Measurements from ENCODE around the gene HSD17B2. TPM values are rescaled to one million over a fixed set of nuclear protein-coding genes. Genes with fewer than 3 reads are reported as not detected.

The HSD17B2 gene
- total RNA-seq, 1 experiment from 2014 or later, result 0.55 TPM

- Mint-ChIP-seq H3K9me3 (peaks cover 31% of the 10 kb centered on the region), H3K27ac (no peak overlapping the region), H3K4me3 (no peak overlapping the region), H3K36me3 (peaks cover 26% of the 10 kb centered on the region), H3K27me3 (ENCODE audit: low read depth) (peaks cover 7% of the 10 kb centered on the region), H3K4me1 (peaks cover 21% of the 10 kb centered on the region)
- TF ChIP-seq ZBTB21 (CRISPR knock-in tag; IDR thresholded peaks at IDR 0.05; ENCODE audit: borderline replicate concordance) (no peak), NR1H2 (CRISPR knock-in tag; IDR thresholded peaks at IDR 0.05) (no peak), SMAD3 (CRISPR knock-in tag; IDR thresholded peaks at IDR 0.05; ENCODE audit: borderline replicate concordance) (no peak), E2F1 (CRISPR knock-in tag; IDR thresholded peaks at IDR 0.05) (no peak), CBFB (CRISPR knock-in tag; IDR thresholded peaks at IDR 0.05; ENCODE audit: low read depth) (no peak), JUN (CRISPR knock-in tag; IDR thresholded peaks at IDR 0.05) (no peak), HMGA2 (CRISPR knock-in tag; IDR thresholded peaks at IDR 0.05) (no peak), ZNF425 (CRISPR knock-in tag; conservative IDR thresholded peaks at IDR 0.05) (no peak), ZNF138 (CRISPR knock-in tag; conservative IDR thresholded peaks at IDR 0.05) (no peak), ZNF423 (CRISPR knock-in tag; IDR thresholded peaks at IDR 0.05) (no peak), ZNF396 (CRISPR knock-in tag; IDR thresholded peaks at IDR 0.05; ENCODE audit: borderline replicate concordance) (no peak), PRDM15 (CRISPR knock-in tag; IDR thresholded peaks at IDR 0.05) (no peak), ATF6 (CRISPR knock-in tag; IDR thresholded peaks at IDR 0.05) (no peak), ZMAT4 (CRISPR knock-in tag; IDR thresholded peaks at IDR 0.05) (no peak), IRF1 (CRISPR knock-in tag; IDR thresholded peaks at IDR 0.05) (no peak), HMGXB4 (CRISPR knock-in tag; IDR thresholded peaks at IDR 0.05) (no peak), ATF1 (CRISPR knock-in tag; IDR thresholded peaks at IDR 0.05) (no peak), NFATC4 (CRISPR knock-in tag; IDR thresholded peaks at IDR 0.05) (no peak), OVOL2 (CRISPR knock-in tag; IDR thresholded peaks at IDR 0.05; ENCODE audit: borderline replicate concordance) (no peak), ZNF532 (CRISPR knock-in tag; IDR thresholded peaks at IDR 0.05; ENCODE audit: borderline replicate concordance) (no peak)
- POLR2A ChIA-PET, result no interaction called here
- ATAC-seq, result no peak
- CTCF ChIA-PET, result interaction anchor here (1.0 kb wide), 1 partner anchor 65 kb away, joined by 3 read pairs; no protein-coding TSS in a partner anchor
- DNase-seq (ENCODE audit: low spot score), result no peak
Measured at GRCh38 chr16:82004601-82005000, 30.5 kb upstream of the HSD17B2 start.

All from WTC11 (cell line).